HG03342 (cell line): Measurements from ENCODE around the gene DEUP1.

Experiments used
- ATAC-seq: cut with Tn5 transposase; IDR thresholded peaks from one replicate; pipeline ENCODE4 v1.9.1; 2021; ENCODE audit warnings: mild to moderate bottlenecking, moderate library complexity; ENCODE audit not compliant: unreplicated experiment

DEUP1 gene

DNA sequence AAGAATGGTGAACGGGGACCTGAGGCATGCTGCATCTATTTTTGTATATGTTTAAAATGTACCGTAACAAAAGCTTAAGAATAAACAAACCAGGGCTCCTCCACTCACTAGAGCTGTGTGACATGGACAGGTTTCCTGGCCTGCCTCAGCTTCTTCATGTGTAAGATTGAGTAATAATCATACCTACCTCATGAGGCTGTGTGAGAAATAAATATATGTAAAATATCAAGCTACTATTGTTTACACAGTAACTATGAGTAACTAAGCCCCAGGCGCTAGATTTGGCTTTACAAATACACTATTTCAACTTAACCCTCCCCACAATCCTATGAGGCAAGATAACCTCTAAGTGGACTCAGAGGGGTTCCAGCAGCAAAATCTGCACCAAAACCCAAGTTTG lies 146.3 kb downstream of the DEUP1 start:
- ATAC-seq, result no peak

DNA sequence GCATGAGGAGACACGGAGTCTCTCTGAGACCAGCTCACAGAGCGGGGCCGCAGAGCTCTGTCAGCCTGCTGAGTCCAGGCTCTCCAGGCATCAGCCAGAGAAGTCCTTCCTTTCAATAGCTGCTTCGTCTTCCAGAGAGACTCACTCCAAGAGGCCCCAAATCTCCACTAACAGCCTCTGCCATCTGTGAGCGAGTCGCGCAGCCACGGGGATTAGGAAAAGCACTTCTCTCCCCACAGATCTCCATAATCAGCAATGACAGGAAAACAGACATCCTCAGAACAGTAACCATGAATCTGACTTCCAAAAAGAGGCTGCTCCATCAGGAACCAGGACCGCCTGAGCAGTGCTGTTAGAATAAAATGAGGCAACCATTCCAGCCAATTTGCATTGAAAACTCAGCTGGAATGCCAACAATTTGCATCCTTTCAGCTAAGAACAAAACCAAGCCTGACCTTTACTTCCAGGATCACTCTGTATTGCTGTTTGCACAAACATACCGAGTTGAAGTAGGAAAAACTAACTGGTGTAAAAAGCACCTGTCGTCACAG lies 147.2 kb downstream of the DEUP1 start:
- no peak for ATAC-seq

DNA sequence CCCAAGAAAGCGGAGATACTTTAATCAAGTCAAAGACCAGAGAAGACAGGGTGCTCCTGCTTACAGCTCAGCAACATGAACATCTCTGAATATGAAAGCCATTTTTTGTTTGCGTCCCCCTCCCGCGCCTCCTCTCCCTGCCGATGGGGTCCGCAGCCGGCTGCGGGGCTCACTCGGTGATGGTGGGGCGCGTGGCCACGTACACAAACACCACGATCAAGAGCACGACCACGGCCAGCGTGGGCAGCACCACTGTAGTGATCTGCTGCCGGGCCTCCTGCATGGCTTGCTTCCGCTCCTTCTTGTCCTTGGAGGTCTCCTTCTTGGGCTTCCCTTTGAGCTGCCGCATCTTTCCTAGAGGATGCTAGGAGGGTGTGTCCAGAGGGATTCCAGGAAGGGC lies 148.3 kb downstream of the DEUP1 start:
- no peak for ATAC-seq

DNA sequence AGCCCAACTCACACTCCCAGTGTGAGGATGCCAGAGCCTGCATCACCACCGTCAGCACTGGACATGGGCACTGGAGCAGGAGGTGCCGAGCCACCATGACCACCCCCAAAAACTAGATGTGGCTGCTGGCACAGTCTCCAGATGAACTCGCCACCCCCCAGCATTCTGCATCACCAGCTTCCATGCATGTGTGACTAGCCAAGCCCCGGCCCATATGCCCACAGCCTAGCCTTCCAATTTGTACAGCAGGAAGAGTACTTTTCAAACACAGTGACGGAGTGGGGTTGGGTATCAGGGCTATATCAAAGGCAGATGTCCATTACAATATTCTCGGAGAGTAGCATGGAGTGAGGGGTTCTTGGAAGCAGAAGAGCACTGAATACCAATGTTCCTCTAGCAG lies 149.7 kb downstream of the DEUP1 start:
- ATAC-seq, result no peak

DNA sequence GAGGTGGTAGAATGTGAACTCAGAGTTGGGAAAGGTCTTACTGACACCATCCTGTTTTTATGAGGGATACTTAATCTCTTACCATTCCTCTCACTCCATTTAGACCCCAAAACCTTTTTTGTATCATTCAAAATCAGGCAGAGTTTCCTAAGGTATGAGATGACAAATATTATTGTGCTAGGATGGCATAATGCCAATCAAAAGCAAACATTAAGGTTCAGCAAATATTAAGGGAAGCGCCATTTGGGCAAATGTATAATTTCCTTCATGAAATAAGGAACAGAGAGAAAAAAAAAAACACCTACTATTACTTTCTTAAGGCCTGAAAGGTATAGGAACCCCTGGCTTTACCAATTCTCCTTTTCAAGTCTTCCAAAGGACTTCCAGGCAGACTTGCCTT lies 150.2 kb downstream of the DEUP1 start:
- no peak for ATAC-seq

DNA sequence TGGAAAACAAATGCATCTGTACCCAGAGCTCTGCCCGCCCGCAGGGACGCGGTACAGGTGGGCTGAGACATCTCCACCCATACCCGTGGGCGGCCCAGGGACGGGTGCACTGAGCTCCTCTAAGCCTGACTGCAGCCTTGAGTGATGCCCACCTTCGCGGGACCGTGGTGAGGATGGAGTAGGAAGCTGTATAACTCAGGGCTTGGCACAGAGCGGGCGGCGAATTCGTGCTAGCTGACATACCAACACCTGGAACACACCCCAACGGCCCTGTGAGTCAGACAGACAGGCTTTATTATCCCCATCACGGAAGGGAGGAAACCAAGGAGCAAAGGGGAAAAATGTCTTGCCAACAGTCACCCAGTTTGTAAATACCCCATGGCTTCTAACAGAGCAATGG lies 150.7 kb downstream of the DEUP1 start:
- ATAC-seq, result no peak

DNA sequence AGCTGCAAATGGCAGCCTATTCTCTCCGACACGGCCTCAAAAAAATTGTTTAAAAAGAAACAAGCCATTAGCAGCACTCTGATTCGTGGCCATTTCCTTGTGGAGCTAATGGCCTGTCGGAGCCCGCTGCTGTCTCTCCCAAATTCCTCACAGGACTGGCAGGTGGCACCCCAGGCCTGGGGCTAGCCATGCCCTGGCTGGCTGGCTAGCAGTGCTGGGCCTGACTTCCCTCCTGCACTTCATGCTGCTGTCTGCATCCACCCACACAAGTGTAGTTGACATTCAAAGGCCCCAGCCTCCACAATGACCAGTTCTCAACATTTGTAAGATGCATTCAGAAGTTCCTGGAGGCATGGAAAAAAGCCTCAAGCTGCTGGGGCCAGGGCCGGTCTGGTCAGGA lies 151.2 kb downstream of the DEUP1 start:
- ATAC-seq, result no peak

DNA sequence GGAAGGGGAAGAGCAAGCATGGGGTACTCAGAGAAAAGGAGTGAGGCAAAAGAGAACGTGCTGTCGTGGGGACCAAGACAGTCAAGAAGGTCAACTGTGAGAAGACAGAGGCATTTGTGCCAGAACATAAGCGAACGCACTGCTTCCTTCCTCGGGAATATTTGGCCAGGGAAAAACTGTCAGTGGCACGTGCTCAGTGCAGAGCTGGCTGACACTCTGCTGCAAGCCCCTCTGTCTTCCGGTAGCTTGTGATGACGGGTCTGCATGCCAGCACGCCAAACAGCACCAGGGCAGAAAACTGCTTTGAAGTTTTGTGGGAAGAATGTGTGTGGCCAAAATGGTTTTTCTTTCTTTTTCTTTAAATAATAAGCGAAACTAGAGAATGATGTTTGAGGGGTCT lies 152.0 kb downstream of the DEUP1 start:
- ATAC-seq, result no peak

DNA sequence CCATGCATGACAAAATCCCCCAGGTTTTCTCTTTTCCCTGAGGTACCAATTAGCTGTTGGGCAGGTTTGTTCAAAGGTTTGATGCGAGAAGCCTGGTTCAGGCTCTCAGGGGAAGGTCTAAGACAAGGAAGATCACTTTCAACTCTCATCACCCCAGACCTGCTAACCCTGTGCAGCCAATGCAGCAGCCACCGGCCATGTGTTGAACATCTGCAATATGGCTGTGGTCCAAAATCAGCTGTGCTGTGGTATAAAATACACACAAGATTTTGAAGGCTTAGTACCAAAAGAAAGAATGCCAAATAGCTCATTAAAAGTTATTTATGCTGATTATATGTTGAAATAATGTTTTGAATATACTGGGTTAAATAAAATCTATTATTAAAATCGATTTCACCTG lies 154.2 kb downstream of the DEUP1 start:
- ATAC-seq, result no peak

DNA sequence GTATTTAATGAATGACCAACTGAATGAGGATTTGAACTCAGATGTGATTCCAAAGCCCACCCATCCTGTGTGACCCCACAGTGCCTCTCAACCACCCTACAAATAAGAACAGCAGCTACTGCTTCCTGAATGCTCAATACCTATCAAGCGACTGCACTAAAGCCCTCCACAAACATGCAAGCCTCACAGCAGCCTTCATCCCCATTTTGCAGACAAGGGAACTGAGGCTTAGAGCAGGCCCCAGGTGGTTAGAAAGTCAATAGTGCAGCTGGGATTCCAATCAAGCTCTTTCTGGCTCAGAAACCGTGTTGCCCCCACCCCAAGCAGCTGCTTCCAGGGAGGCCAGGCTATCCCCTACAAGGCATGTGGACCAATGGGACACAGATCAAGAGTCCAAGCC lies 155.4 kb downstream of the DEUP1 start:
- ATAC-seq, result no peak

DNA sequence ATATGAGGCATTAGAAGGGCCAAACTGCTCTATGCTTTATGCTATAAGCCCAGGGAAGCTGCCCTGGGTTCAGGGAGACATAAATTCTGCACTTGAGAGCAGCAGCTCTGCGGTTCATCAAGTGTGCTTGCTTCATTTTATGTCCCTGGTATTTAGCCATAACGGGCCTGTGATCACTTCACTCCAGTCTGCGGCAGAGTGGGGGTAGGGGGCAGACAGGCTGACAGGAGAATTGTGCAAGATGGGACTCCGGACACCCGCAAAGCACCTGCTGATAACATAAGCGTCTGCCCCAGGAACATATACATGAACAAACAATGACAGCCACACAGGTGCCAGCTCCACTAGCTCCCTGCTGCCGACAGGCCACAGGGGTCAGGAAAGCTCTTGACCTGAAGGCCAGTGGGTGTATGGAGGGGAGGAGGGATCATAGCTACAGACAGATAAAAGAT lies 156.5 kb downstream of the DEUP1 start:
- no peak for ATAC-seq
